NCI-H2196 treated with DMSO at 0.1 percent for 48 hours (cell line): Measurements from ENCODE around the gene BMP5.

Experiments
- DNase-seq: peaks from one replicate; lab custom pipeline; 2025; ENCODE audit not compliant: unreplicated experiment; lab: John Stamatoyannopoulos, UW

The BMP5 gene

DNA sequence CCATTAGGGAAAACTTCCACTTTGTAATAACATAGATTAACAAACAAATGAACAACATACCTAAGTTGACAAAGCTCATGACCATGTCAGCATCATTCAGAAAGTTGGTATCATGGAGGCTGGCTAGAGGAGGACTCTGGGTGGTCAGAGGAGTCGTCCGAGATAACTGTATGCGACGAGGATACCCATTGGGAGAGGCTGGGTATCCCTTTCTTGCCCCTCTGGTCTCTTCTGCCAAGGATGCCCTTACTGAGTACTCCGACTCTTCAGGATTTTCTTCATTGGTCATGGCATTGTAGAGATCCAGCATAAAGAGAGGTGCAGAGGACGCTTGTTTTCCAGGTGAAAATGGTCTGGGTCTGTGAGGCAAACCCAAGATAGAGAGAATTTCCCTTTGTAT, 1.1 kb downstream of the BMP5 start:
- no peak for DNase-seq

DNA sequence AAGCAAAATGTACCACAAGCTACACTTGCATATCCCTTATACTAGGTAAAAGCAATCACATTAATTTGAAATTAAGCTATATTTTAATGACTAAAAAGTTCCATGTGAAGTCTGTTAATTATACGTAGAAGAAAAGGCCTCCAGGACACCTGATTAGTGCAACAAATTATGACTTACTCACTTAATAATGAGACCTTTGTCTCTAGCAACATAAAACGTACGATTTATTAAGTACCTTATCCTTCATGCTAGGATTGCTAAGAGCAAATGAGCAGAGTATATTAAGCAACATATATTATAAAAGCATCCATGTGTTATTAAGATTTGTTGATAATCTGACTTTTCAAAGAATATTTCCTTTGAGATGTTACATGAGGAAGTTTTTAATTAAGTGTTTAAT, 2.5 kb downstream of the BMP5 start:
- no peak for DNase-seq

DNA sequence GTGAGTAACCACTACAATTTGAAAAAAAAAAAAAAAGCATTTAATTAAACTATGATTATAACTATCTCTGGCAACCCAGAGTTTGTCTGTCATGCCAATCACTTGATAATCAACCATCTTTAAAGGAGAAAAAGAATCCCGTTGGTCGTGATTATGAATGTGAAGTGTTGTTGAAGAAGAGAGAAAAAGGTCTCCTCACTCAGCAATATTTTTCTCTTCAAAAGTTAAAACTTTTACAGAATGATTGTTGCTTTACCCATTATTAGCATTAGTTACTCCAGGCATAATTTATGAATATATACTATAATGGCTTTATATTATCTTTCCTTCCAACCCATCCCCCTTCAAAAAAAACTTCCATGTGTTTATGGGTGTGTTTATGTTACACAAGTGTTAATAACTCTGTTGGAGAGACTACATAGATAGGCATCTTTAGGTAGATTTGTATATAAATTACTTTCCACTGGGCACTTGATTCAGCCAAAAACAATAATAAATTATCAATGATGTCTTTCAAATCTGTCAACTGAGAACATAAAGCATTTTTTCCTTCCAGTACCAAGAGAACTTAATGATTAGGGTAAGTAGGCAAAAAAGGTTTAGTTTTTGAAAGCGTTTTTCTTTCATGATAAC, 5.1 kb downstream of the BMP5 start:
- DNase-seq, result no peak

DNA sequence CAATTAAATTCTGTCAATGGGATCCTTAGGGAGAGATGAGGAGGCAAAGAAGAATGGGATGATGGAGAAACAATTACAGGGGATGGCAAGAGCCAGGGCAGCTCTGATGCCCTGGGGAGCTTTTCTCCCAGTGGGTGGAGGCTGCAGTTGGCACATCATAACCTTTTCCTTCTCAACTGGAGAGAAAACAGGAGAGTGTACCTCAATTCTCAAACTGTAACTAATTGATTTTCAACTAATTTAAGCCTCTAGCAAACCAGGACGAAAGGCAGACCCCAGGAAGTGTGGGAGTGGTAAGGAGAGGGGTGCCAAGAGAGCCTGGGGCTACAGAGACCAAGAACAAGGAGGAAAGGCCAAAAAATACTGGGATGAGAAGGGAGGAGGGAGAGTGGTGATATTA, 5.7 kb downstream of the BMP5 start:
- no peak for DNase-seq

DNA sequence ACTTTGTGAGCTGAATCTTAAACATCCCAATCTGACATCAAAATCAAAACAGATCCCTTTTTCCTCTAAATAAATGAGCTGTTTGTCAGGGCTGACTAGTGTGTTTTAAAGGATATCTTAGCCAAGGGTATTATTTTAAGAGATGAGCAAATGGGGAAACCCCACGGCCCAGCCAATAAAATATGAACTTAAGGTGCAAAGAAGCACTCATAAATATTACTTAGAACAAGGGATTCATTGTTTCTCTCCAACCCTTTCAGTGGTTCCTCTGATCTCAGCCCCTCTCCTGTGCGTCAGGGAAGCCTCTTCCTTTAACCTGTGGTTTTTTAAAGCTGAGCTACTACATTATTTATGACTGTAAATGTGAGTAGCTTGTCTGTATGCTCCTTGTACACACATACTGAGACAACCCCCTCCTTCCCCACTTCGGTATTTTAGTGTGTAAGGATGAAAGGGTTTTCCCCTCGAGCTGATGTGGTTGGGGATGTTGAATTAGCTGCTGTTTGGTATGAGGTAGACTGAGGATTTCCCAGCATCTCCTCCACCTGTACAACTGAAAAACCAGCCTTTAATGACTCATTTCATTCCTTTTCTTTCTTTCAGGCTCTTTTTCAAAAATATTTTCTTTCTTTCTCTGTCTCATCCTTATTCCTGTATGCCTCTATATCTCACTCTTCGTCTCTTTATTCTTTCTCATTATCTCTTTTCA, 6.5 kb downstream of the BMP5 start:
- no peak for DNase-seq

DNA sequence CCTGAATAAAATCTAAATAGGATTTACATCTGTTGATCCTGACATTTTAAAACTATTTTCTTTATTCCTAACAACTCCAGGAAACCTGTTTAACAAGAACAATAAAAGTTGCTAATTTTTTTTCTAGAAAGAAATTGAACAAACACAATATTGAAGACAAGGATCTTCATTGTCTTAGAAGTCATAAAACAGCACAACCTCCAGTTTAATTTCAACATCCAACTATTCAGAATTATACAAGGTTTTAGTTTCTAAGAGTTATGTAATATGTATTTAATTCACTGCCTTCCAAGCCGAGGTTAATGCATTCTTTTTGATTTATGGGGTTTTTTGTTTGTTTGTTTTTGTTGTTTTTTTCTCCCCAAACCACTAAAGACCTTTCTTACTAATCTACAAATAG, 7.2 kb downstream of the BMP5 start:
- DNase-seq, result no peak

DNA sequence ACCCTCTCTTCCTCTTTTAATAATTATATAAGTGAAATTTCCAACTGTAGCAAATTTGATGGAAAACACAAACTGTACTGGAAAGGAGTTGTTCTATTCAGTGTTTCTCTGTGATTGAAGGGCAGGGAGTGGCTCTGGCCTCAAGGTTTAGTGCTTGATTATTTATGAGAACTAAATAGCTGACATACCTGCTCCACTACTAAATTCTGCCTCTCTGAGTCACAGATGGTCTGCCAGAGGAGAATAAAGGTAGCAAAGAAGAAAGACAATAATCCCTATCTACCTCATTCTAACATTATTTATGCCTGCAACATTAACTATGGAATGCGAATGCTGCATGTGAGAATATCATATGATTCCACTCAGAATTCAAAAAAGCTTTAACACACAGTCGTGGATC, 9.3 kb downstream of the BMP5 start:
- no peak for DNase-seq

DNA sequence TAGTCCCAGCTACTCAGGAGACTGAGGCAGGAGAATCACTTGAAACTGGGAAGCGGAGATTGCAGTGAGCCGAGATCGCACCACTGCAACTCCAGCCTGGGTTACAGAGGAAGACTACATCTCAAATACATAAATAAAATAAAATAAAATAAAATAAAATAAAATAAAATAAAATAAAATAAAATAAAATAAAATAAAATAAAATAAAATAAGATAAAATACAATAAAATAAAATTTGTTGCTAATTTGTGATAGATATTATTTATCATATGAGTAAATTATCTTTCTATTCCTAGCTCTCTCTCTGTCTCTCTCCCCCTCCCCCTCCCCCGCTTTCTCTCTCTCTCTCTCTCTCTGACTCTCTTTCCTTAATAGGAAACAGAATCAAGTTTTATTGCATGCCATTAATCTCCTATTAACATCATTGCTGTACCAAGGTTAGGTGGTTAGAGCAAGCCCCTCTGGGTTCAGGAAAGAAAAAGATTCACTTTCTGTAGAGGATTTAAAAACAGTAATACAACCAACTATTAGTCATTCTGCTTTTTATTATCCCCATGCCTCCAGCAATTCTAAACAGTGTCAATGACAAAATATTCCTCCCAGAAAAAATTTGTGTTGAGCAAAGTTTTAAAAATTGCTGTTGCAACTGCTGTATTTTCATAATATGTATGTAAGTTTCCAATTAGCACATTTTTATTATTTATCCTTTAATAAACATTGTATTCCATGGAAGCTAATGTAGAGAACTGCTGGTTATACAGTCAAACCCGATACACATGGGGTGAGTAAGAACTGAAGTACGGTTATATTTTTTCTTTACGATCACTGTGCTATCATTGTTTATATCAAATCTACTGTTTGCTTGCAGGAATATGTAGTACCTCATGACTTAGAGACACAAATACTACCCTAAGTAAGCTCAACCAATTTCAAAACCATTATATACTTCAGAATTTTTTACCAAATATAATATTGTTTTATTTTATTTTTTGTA, 22.1 kb downstream of the BMP5 start:
- DNase-seq, result no peak

DNA sequence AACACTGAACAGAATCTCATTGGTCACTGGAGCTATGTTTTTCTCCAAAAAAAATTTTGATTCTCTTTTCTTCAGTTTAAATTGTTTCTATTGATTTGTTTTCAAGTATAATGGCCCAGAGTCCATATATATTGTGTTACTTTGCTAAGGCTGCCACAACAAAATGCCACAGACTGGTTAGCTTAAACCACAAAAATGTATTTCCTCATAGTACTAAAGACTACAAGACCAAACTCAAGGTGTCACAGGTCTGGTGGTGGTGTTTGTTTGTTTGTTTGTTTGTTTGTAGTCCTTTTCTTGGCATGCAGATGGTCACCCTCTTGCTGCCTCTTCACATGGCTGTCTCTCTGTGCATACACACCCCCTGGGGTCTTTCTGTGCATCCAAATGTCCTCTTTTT, 34.0 kb downstream of the BMP5 start:
- no peak for DNase-seq

DNA sequence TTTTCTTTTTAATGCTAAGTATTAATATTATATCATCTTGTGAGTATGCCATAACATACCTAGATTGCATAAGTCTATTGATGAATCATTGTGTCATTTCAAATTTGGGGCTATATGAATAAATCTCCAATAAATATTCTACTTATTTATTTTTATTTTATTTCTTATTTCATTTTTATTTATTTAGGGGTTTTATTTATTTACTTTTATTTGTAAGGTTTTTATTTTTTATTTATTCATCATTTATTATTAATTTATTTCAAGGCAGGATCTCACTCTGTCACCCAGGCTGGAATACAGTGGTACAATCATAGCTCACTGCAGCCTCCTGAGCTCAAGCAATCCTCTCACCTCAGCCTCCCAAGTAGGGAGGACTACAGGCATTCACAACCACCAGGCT, 36.3 kb downstream of the BMP5 start:
- no peak for DNase-seq

DNA sequence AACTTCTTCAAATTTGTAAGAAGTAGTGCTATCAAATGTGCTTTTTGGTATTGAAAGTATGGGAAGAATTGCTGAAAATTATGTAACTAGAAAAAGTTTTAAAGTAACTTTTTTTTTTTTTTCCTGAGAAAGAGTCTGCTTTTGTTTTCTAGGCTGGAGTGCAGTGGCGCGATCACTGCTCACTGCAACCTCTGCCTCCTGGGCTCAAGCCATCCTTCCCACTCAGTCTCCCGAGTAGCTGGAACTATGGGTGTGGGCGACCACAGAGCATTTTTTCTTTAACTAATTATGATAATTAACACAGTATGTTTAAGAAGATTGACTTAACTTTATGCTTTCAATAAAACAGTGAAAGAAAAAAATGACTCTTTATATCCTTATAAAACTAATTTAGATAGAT, 38.4 kb downstream of the BMP5 start:
- DNase-seq, result no peak

DNA sequence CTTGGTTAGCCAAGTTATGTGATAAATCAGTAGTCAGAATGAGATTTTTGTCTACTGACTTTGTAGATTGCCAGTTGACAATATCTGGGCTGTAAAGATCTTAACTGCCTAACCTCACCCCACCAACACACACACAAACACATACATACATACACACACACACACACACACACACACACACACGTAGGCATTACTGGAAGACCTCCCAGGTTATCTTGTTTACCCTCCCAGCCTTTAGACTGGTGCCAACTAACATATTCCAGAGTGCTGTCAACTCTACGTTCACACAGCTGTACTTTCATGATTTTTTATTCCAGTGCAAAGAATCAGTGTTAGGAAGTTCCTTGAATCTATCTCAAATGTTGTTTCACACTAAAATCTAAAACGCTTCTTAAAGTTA, 38.9 kb downstream of the BMP5 start:
- DNase-seq, result no peak

DNA sequence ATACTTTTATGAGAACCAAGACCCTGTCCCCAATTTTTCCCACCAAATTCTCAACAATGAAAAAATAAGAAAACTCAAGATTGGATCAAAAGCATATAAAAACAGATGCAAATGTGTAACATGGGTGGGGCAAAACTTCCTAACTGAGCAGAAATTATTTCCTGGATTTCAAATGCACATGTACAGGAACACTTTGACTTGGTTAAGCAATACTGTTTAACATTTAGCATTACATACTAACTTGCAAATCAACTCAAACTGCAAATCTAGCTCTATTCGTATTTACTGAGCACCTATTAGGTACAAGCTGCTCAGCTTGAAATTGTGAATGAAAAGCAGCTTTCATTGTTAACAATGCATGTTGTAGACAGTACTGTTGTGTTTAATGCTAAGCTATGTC, 40.2 kb downstream of the BMP5 start:
- no peak for DNase-seq

DNA sequence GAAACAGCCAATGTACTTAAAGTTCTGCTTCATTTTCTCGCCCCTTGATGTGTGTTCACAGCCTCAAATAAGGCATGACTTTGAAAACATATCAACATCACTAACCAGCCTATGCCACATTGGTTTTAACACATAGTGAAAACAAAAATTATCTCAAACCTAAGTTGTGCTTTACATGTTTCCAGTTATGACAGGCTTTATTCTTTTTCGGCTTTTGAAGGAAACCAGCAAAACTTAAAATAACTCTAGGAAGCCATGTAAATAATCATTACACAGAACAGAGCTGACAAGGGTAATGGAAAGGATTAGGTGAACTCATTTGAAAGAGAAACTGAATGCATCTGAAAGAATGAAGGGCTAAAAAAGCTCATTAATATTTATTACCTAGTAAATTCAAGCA, 42.1 kb downstream of the BMP5 start:
- DNase-seq, result no peak

DNA sequence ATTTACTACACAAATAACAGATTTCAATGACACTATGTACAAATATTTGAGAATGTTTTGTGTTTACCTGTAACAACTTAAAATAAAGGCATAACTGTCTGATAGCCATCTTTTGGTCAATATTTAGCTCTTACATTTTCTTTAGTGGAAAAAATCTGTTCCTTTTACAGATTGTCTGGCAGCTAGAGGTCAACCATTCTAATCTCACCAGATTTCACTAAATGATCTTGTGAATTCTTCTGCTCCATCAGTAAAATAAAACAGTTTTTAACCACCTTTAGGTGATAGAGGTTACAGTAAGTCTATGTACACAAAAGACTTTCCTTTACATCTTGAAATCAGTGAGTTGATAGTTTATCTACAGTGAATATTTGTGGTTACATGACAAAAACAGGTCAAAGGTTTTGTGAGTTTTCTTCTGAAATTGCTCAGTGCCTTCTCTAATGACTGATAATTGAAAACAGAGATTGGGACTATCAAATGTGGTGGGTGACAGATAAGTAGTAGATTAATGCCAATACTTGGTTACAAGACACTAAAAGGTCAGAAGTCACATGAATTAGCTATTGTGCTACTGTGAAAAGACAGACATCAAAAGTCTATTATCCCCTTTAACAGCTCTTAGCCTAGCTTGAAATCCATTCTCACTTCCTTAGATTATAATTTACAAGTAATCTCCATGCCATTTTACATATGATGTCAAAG, 47.4 kb downstream of the BMP5 start:
- DNase-seq, result no peak

DNA sequence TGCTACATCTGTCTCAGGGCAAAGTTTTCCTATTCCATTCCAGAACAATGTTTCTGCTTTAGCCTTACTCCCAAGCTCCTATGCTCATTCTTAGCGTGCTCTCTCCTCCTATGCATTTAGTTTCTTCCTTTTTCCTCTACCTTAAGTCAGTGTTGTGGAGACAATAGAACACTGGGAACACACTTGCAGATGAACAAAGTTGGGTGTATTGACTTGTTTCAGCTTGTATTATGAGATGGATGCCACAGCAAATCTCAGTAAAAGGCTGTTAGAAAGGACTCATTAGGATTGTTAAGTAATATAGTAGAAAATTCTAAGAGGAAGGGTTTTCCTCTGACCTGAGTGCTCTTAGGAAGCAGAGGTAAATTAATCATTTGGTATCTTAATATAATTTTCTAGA, 48.4 kb downstream of the BMP5 start:
- no peak for DNase-seq

DNA sequence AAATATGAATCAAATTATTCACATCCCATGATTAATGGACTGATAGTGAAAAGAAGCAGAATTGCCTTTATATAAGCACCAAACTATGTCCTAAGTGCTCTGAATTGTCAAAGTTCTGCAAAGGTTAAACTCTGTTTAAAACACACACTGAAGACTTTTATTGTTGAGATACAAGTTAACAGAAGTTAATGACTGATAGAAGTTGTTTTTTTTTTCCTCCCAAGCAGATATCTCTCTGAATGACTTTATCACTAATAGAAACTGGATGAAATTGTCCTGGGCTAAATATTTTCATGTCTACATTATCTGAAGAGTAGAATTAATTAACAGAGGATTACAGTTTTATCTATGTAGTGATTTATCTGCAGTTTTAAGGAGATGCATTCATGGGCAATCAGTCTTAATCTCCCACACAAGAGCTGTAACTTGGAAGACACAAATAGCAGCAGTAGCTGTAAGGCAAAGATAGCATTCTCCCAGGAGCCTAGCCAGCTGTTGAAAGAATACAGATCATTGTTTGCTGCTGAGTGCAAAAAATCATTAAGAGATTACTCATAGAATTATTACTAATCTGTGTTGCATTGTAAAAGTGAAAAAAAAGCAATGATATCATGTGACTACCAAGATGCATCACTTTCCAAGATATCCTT, 49.9 kb downstream of the BMP5 start:
- DNase-seq, result no peak

DNA sequence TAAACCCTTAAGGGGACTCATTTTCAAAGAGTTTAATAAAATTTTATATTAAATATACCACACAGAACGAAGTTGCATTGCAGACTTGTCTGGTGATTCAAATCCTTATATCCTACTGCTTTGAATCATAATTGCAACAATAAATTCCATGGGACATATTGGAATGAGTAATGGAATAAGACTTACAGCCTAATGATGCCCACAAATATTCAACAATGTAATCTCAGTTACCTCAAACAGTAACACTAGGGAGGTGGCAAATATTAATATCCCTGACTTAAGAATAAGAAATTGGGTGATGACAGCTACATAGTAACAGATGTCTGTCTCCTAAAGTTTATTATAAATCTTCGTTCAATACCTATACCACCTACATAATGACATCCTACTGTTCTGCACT, 52.6 kb downstream of the BMP5 start:
- DNase-seq, result no peak

DNA sequence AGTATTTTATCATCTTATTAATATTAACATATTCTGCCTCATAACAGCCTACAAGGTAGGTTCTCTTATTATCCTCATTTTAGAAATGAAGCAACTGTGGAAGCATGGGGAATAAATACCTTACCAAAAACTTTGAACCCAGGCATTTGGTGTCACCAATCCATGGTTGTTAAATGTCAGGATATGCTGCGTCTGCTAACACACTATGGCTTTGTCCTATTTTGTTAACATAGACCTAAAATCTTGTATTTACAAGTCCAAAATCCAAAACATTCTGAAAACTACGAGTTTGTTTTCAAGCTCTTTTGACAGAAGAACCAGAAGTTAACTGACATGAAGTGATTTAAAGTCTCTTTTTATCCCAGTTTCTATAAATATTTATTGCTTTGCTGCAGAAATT, 53.4 kb downstream of the BMP5 start:
- no peak for DNase-seq

DNA sequence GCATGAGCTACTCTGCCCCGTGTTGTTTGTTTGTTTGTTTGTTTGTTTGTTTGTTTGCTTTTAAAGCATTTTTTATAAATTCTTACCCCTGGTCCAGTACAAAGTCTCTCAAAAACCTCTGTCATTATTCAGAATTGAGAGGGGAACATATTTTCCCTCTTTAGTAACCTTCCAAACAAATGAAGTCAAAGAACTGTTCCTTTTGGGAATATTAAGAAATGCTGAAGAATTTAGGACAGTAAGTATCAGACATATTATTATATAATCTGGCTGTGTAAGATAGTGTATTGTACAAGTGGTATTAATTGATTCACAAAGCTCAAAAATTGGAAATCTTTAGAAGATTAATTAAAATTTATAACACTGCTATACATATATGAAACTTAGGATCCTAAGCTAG, 54.7 kb downstream of the BMP5 start:
- no peak for DNase-seq

DNA sequence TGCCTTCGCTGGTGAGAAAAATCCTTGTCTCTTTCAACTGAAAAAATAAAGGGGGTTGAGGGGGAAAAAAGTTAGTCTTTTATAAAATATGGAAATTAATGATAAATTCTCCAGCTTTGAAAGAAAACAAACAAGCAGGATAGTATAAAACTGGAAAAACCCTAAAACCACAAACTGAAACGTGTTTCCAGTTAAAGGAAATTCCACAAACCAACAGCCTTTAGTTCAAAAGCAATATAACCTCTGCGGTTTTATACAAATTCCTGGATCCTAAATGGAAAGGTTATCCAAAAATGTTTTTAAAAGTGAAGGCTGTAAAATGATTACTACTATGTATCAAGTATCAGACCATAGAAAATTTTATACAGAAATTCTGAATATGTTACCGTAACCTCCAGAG, 55.6 kb downstream of the BMP5 start:
- no peak for DNase-seq
